PFSK-1 (cell line): Measurements from ENCODE around the gene LGALS7.

Source experiments
- FOXP2 ChIP-seq: optimal IDR thresholded peaks from 2 replicates; pipeline ENCODE3; 2011; ENCODE audit warnings: borderline replicate concordance, control low read depth, inconsistent platforms; ENCODE audit not compliant: insufficient read depth; ENCODE audit errors: extremely low read length, extremely low read depth
- POLR2AphosphoS5 ChIP-seq: IDR thresholded peaks from 2 replicates; pipeline ENCODE4 v1.6.1; 2012; ENCODE audit warnings: low read depth, mild to moderate bottlenecking, control low read depth, low read length, moderate library complexity
- REST ChIP-seq, 2 experiments: IDR thresholded peaks; 2 replicates each; pipeline versions ENCODE4 v1.6.1 to v1.8.0; 2011 to 2012; ENCODE audit warnings: low read depth in 2 of 2, low read length in 2 of 2, control low read depth in 1 of 2, inconsistent platforms in 1 of 2, mild to moderate bottlenecking in 1 of 2, moderate library complexity in 1 of 2; ENCODE audit not compliant: insufficient read depth in 1 of 2
- SIN3A ChIP-seq: IDR thresholded peaks from 2 replicates; pipeline ENCODE4 v1.6.1; 2012; ENCODE audit warnings: mild to moderate bottlenecking, low read length, moderate library complexity, borderline replicate concordance; ENCODE audit not compliant: insufficient read depth
- TAF1 ChIP-seq: IDR thresholded peaks from 2 replicates; pipeline ENCODE4 v1.6.1; 2012; ENCODE audit warnings: low read length, control low read depth, borderline replicate concordance; ENCODE audit not compliant: insufficient read depth

Gene LGALS7

GRCh38 chr19:38766276-38767047 lies 6.9 kb downstream of the LGALS7 start:
- TF ChIP-seq POLR2AphosphoS5 (no peak), SIN3A (no peak), REST (IDR thresholded peaks at IDR 0.05; ENCODE audit: insufficient read depth in 1 of 2, low read depth in 2 of 2, low read length in 2 of 2) (no peak), FOXP2 (no peak), TAF1 (no peak)

GRCh38 chr19:38765214-38765613 lies 8.1 kb downstream of the LGALS7 start:
- TF ChIP-seq POLR2AphosphoS5, result no peak
- no peak for TF ChIP-seq SIN3A
- no peak for TF ChIP-seq FOXP2
- TF ChIP-seq TAF1, result no peak
- no peak for TF ChIP-seq REST (IDR thresholded peaks at IDR 0.05; ENCODE audit: insufficient read depth in 1 of 2, low read depth in 2 of 2, low read length in 2 of 2)

GRCh38 chr19:38763795-38764220 lies 9.5 kb downstream of the LGALS7 start:
- TF ChIP-seq TAF1 (no peak), SIN3A (no peak), REST (IDR thresholded peaks at IDR 0.05; ENCODE audit: insufficient read depth in 1 of 2, low read depth in 2 of 2, low read length in 2 of 2) (no peak), POLR2AphosphoS5 (no peak), FOXP2 (no peak)

GRCh38 chr19:38759590-38760003 lies 13.7 kb downstream of the LGALS7 start:
- TF ChIP-seq TAF1 (no peak), SIN3A (no peak), FOXP2 (no peak), POLR2AphosphoS5 (no peak), REST (IDR thresholded peaks at IDR 0.05; ENCODE audit: insufficient read depth in 1 of 2, low read depth in 2 of 2, low read length in 2 of 2) (no peak)
